Measurements from ENCODE around the gene ODAD4.

DNA sequence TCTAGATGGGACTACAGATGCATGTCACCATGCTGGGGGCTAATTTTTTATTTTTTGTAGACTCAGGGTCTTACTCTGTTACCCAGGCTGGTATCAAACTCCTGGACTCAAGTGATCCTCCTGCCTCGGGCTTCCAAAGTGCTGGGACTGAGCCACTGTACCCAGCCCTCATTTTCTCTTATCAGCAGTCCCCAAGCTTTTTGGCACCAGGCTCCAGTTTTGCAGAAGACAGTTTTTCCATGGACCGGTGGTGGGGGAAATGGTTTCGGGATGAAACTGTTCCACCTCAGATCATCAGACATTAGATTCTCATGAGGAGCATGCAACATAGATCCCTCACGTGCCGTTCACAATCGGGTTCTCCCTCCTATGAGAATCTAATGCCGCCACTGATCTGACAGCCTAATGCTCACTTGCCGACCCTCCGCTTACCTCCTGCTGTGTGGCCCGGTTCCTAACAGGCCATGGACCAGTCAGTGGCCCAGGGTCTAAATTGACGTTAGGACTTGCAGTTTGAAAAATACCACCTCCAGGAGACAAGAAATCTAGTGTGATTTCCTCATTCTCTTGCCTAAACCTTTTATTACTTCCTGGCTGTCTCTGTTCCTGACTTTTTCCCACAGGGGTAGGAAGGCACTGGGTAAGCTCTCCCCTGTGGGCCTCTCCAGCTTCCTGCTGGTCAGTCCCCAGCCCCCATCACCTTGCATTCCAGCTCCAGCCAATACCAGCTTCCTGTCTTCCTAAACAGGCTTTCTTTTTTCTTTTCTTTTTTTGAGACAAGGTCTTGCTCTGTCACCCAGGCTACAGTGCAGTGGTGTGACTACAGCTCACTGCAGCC, 26.8 kb downstream of the ODAD4 start:
- TF ChIP-seq YY1 (IDR thresholded peaks at IDR 0.05; ENCODE audit: insufficient read depth, insufficient read length): no peak
- TF ChIP-seq ZNF274 (IDR thresholded peaks at IDR 0.05; ENCODE audit: low read depth, low read length): no peak
- TF ChIP-seq SUZ12 (IDR thresholded peaks at IDR 0.05; ENCODE audit: extremely low read depth, insufficient read depth, insufficient read length): no peak

Data from NT2/D1 (cell line).